ENCODE results near the gene KIF13A. TPM values are rescaled to one million over a fixed set of nuclear protein-coding genes. Genes with fewer than 3 reads are reported as not detected.
"Not testable (repeated sequence)": the region's sequence is repeated elsewhere in the genome, so short reads cannot be mapped to it uniquely, and the experiment has no call there.

The KIF13A gene
- total RNA-seq, 2 experiments from 2014 or later: not detected

GRCh38 chr6:17897681-17898080, 89.8 kb downstream of the KIF13A start:
- intact Hi-C loops (cut with micrococcal nuclease): no loop called here
- H3K4me3 Mint-ChIP-seq: no peak overlapping the region
- no peak overlapping the region for H3K27ac Mint-ChIP-seq
- no peak for DNase-seq
- peaks cover 14% of the 10 kb centered on the region for H3K9me3 Mint-ChIP-seq
- no peaks in the 10 kb centered on the region for H3K4me1 Mint-ChIP-seq (ENCODE audit: low read depth)
- CTCF ChIA-PET: no interaction called here
- peaks cover 3% of the 10 kb centered on the region for H3K36me3 Mint-ChIP-seq (ENCODE audit: low read depth)
- peaks cover 22% of the 10 kb centered on the region for H3K27me3 Mint-ChIP-seq (ENCODE audit: low read depth)

GRCh38 chr6:17894905-17895304, 92.5 kb downstream of the KIF13A start:
- H3K9me3 Mint-ChIP-seq: peaks cover 14% of the 10 kb centered on the region
- H3K27me3 Mint-ChIP-seq (ENCODE audit: low read depth): peaks cover 40% of the 10 kb centered on the region
- H3K4me3 Mint-ChIP-seq: no peak overlapping the region
- H3K4me1 Mint-ChIP-seq (ENCODE audit: low read depth): no peaks in the 10 kb centered on the region
- H3K27ac Mint-ChIP-seq: no peak overlapping the region
- intact Hi-C loops (cut with micrococcal nuclease): no loop called here
- H3K36me3 Mint-ChIP-seq (ENCODE audit: low read depth): peaks cover 3% of the 10 kb centered on the region
- DNase-seq: no peak
- CTCF ChIA-PET: no interaction called here

- intact Hi-C loops (cut with micrococcal nuclease): no loop called here
- Mint-ChIP-seq H3K4me1 (ENCODE audit: low read depth) (no peaks in the 10 kb centered on the region), H3K27ac (no peak overlapping the region), H3K27me3 (ENCODE audit: low read depth) (peaks cover 41% of the 10 kb centered on the region), H3K36me3 (ENCODE audit: low read depth) (peaks cover 3% of the 10 kb centered on the region), H3K9me3 (peaks cover 14% of the 10 kb centered on the region), H3K4me3 (no peak overlapping the region)
- CTCF ChIA-PET: no interaction called here
- DNase-seq: no peak
Observed at GRCh38 chr6:17894191-17894590, 93.2 kb downstream of the KIF13A start.

- peaks cover 3% of the 10 kb centered on the region for H3K36me3 Mint-ChIP-seq (ENCODE audit: low read depth)
- DNase-seq: no peak
- H3K27ac Mint-ChIP-seq: no peak overlapping the region
- peaks cover 14% of the 10 kb centered on the region for H3K9me3 Mint-ChIP-seq
- H3K27me3 Mint-ChIP-seq (ENCODE audit: low read depth): peaks cover 46% of the 10 kb centered on the region
- intact Hi-C loops (cut with micrococcal nuclease): no loop called here
- no peaks in the 10 kb centered on the region for H3K4me1 Mint-ChIP-seq (ENCODE audit: low read depth)
- H3K4me3 Mint-ChIP-seq: no peak overlapping the region
- CTCF ChIA-PET: interaction anchor here (0.6 kb wide), 1 partner anchor 37 kb away, joined by 3 read pairs; no protein-coding TSS in a partner anchor
Observed at GRCh38 chr6:17892097-17892686, 95.2 kb downstream of the KIF13A start.

- intact Hi-C loops (cut with micrococcal nuclease): no loop called here
- peaks cover 57% of the 10 kb centered on the region for H3K27me3 Mint-ChIP-seq (ENCODE audit: low read depth)
- H3K36me3 Mint-ChIP-seq (ENCODE audit: low read depth): peaks cover 1% of the 10 kb centered on the region
- H3K9me3 Mint-ChIP-seq: peaks cover 7% of the 10 kb centered on the region
- CTCF ChIA-PET: no interaction called here
- peaks cover 6% of the 10 kb centered on the region for H3K4me1 Mint-ChIP-seq (ENCODE audit: low read depth)
- no peak overlapping the region for H3K27ac Mint-ChIP-seq
- no peak overlapping the region for H3K4me3 Mint-ChIP-seq
- DNase-seq: no peak
Observed at GRCh38 chr6:17890309-17890708, 97.1 kb downstream of the KIF13A start.

- H3K27ac Mint-ChIP-seq; DNase-seq; H3K36me3 Mint-ChIP-seq (ENCODE audit: low read depth); H3K9me3 Mint-ChIP-seq; H3K4me3 Mint-ChIP-seq; CTCF ChIA-PET: not testable (repeated sequence)
- peaks cover 11% of the 10 kb centered on the region for H3K4me1 Mint-ChIP-seq (ENCODE audit: low read depth)
- intact Hi-C loops (cut with micrococcal nuclease): loop anchor here (5.0 kb wide), 1 partner anchor 872 kb away; no protein-coding TSS in a partner anchor
- peaks cover 55% of the 10 kb centered on the region for H3K27me3 Mint-ChIP-seq (ENCODE audit: low read depth)
Observed at GRCh38 chr6:17889777-17890176, 97.7 kb downstream of the KIF13A start.

GRCh38 chr6:17886891-17887290, 100.5 kb downstream of the KIF13A start:
- intact Hi-C loops (cut with micrococcal nuclease): loop anchor here (5.0 kb wide), 1 partner anchor 870 kb away; no protein-coding TSS in a partner anchor
- H3K9me3 Mint-ChIP-seq: no peaks in the 10 kb centered on the region
- CTCF ChIA-PET: no interaction called here
- no peak overlapping the region for H3K27ac Mint-ChIP-seq
- H3K27me3 Mint-ChIP-seq (ENCODE audit: low read depth): peaks cover 57% of the 10 kb centered on the region
- H3K4me1 Mint-ChIP-seq (ENCODE audit: low read depth): peaks cover 21% of the 10 kb centered on the region
- DNase-seq: no peak
- no peaks in the 10 kb centered on the region for H3K36me3 Mint-ChIP-seq (ENCODE audit: low read depth)
- H3K4me3 Mint-ChIP-seq: no peak overlapping the region

GRCh38 chr6:17885889-17886576, 101.4 kb downstream of the KIF13A start:
- intact Hi-C loops (cut with micrococcal nuclease): loop anchor here (1.0 to 5.0 kb wide), 6 partner anchors 229 to 869 kb away; partner anchors contain the start of genes FAM8A1, KDM1B and TPMT

GRCh38 chr6:17884498-17885478, 102.6 kb downstream of the KIF13A start:
- Mint-ChIP-seq H3K4me3 (no peak overlapping the region), H3K36me3 (ENCODE audit: low read depth) (no peaks in the 10 kb centered on the region), H3K27ac (no peak overlapping the region), H3K4me1 (ENCODE audit: low read depth) (peaks cover 21% of the 10 kb centered on the region), H3K27me3 (ENCODE audit: low read depth) (peaks cover 49% of the 10 kb centered on the region), H3K9me3 (no peaks in the 10 kb centered on the region)
- intact Hi-C loops (cut with micrococcal nuclease): loop anchor here (1.0 to 5.0 kb wide), 9 partner anchors 104 to 867 kb away; partner anchors contain the start of genes FAM8A1, KDM1B and TPMT
- peak; percentile 30 for DNase-seq
- CTCF ChIA-PET: interaction anchor here (1.0 kb wide), 1 partner anchor 44 kb away, joined by 3 read pairs; no protein-coding TSS in a partner anchor

More at GRCh38 chr6:17885889-17886576, 101.4 kb downstream of the KIF13A start:
- peaks cover 21% of the 10 kb centered on the region for H3K4me1 Mint-ChIP-seq (ENCODE audit: low read depth)
- H3K4me3 Mint-ChIP-seq: no peak overlapping the region
- no peak overlapping the region for H3K27ac Mint-ChIP-seq
- H3K27me3 Mint-ChIP-seq (ENCODE audit: low read depth): peaks cover 56% of the 10 kb centered on the region
- H3K9me3 Mint-ChIP-seq: no peaks in the 10 kb centered on the region
- CTCF ChIA-PET: no interaction called here
- no peaks in the 10 kb centered on the region for H3K36me3 Mint-ChIP-seq (ENCODE audit: low read depth)
- no peak for DNase-seq

GRCh38 chr6:17883665-17884497, 103.6 kb downstream of the KIF13A start:
- H3K27me3 Mint-ChIP-seq (ENCODE audit: low read depth): peaks cover 47% of the 10 kb centered on the region
- no peaks in the 10 kb centered on the region for H3K36me3 Mint-ChIP-seq (ENCODE audit: low read depth)
- intact Hi-C loops (cut with micrococcal nuclease): loop anchor here (1.0 to 5.0 kb wide), 6 partner anchors 104 to 603 kb away; partner anchors contain the start of genes FAM8A1, KDM1B and TPMT
- CTCF ChIA-PET: interaction anchor here (0.6 to 1.0 kb wide), 3 partner anchors 9 to 57 kb away, joined by 3 to 4 read pairs (median 3); no protein-coding TSS in a partner anchor
- peaks cover 21% of the 10 kb centered on the region for H3K4me1 Mint-ChIP-seq (ENCODE audit: low read depth)
- DNase-seq: no peak
- H3K27ac Mint-ChIP-seq: no peak overlapping the region
- H3K9me3 Mint-ChIP-seq: no peaks in the 10 kb centered on the region
- H3K4me3 Mint-ChIP-seq: no peak overlapping the region

GRCh38 chr6:17881085-17881858, 106.2 kb downstream of the KIF13A start:
- intact Hi-C loops (cut with micrococcal nuclease): loop anchor here (5.0 kb wide), 1 partner anchor 606 kb away; no protein-coding TSS in a partner anchor
- Mint-ChIP-seq H3K9me3 (no peaks in the 10 kb centered on the region), H3K27me3 (ENCODE audit: low read depth) (peaks cover 39% of the 10 kb centered on the region), H3K4me3 (no peak overlapping the region), H3K36me3 (ENCODE audit: low read depth) (no peaks in the 10 kb centered on the region), H3K27ac (no peak overlapping the region), H3K4me1 (ENCODE audit: low read depth) (peaks cover 21% of the 10 kb centered on the region)
- no peak for DNase-seq
- CTCF ChIA-PET: interaction anchor here (0.7 kb wide), 1 partner anchor 130 kb away, joined by 3 read pairs; no protein-coding TSS in a partner anchor
